SJSA1 (cell line): Measurements from ENCODE around the gene EFNA4. TPM values are rescaled to one million over a fixed set of nuclear protein-coding genes. Genes with fewer than 3 reads are reported as not detected.
"Not testable (repeated sequence)": the region's sequence is repeated elsewhere in the genome, so short reads cannot be mapped to it uniquely, and the experiment has no call there.

Experiments
- DNase-seq, 2 experiments: peaks; one replicate each; pipeline ENCODE4 v3.0.0-alpha.2; 2015 to 2020; ENCODE audit warnings: low spot score in 2 of 2, low read depth in 1 of 2
- H3K27ac ChIP-seq: fragments of 250-450 bp; sonication (Bioruptor Pico); 2 replicates; pipeline ENCODE4 v1.5.1; 2020; ENCODE audit warnings: mild to moderate bottlenecking, moderate library complexity
- H3K27me3 ChIP-seq: fragments of 250-450 bp; sonication (Bioruptor Pico); replicated peaks from 2 replicates; pipeline ENCODE4 v1.5.1; 2020; ENCODE audit warnings: mild to moderate bottlenecking, moderate library complexity
- H3K36me3 ChIP-seq: fragments of 250-450 bp; sonication (Bioruptor Pico); 2 replicates; pipeline ENCODE4 v1.5.1; 2020; ENCODE audit warnings: mild to moderate bottlenecking
- H3K4me1 ChIP-seq: fragments of 250-450 bp; sonication (Bioruptor Pico); replicated peaks from 2 replicates; pipeline ENCODE4 v1.6.1; 2021; ENCODE audit warnings: mild to moderate bottlenecking
- H3K4me3 ChIP-seq: fragments of 250-450 bp; sonication (Bioruptor Pico); 2 replicates; pipeline ENCODE4 v1.5.1; 2020; ENCODE audit warnings: mild to moderate bottlenecking
- H3K9me3 ChIP-seq: fragments of 250-450 bp; sonication (Bioruptor Pico); replicated peaks from 2 replicates; pipeline ENCODE4 v1.5.1; 2020; ENCODE audit warnings: mild to moderate bottlenecking
- total RNA-seq: library from RNA; depleted of rRNA; stranded (reverse); fragments of >200 nt; shearing (Covaris generic); gene quantifications from 2 replicates; pipeline ENCODE4 v1.2.3, GENCODE V29; 2014; rRNA removed

Gene EFNA4
- total RNA-seq, 1 experiment from 2014 or later, result 4.7 TPM

- no peaks in the 10 kb centered on the region for H3K9me3 ChIP-seq
- H3K36me3 ChIP-seq, result no peaks in the 10 kb centered on the region
- no peak overlapping the region for H3K4me3 ChIP-seq
- H3K27ac ChIP-seq, result no peak overlapping the region
- H3K27me3 ChIP-seq, result no peaks in the 10 kb centered on the region
- DNase-seq, result no peak
- peaks cover 14% of the 10 kb centered on the region for H3K4me1 ChIP-seq
Observed at GRCh38 chr1:155110381-155110780, 46.8 kb downstream of the EFNA4 start.

GRCh38 chr1:155110826-155111225 lies 47.3 kb downstream of the EFNA4 start:
- no peaks in the 10 kb centered on the region for H3K27me3 ChIP-seq
- H3K36me3 ChIP-seq, result no peaks in the 10 kb centered on the region
- no peak overlapping the region for H3K4me3 ChIP-seq
- no peak for DNase-seq
- peaks cover 14% of the 10 kb centered on the region for H3K4me1 ChIP-seq
- no peak overlapping the region for H3K27ac ChIP-seq
- H3K9me3 ChIP-seq, result no peaks in the 10 kb centered on the region

GRCh38 chr1:155113450-155113980 lies 50.0 kb downstream of the EFNA4 start:
- no peak overlapping the region for H3K27ac ChIP-seq
- no peak overlapping the region for H3K4me3 ChIP-seq
- no peaks in the 10 kb centered on the region for H3K9me3 ChIP-seq
- H3K4me1 ChIP-seq, result peaks cover 14% of the 10 kb centered on the region
- no peak for DNase-seq
- H3K36me3 ChIP-seq, result no peaks in the 10 kb centered on the region
- no peaks in the 10 kb centered on the region for H3K27me3 ChIP-seq

- Histone ChIP-seq H3K4me3 (no peak overlapping the region), H3K27me3 (0 out of 2 replicates have a peak, but pooled peaks cover 11% of the 10 kb centered on the region), H3K9me3 (no peaks in the 10 kb centered on the region), H3K27ac (no peak overlapping the region), H3K4me1 (peaks cover 7% of the 10 kb centered on the region), H3K36me3 (no peaks in the 10 kb centered on the region)
- DNase-seq, result no peak
Observed at GRCh38 chr1:155116113-155116764, 52.7 kb downstream of the EFNA4 start.

- 0 out of 2 replicates have a peak, but pooled peaks cover 11% of the 10 kb centered on the region for H3K27me3 ChIP-seq
- H3K9me3 ChIP-seq, result no peaks in the 10 kb centered on the region
- no peaks in the 10 kb centered on the region for H3K36me3 ChIP-seq
- no peak overlapping the region for H3K4me3 ChIP-seq
- H3K4me1 ChIP-seq, result no peaks in the 10 kb centered on the region
- DNase-seq, result no peak
- no peak overlapping the region for H3K27ac ChIP-seq
Observed at GRCh38 chr1:155117610-155118009, 54.1 kb downstream of the EFNA4 start.

- 0 out of 2 replicates have a peak, but pooled peaks cover 11% of the 10 kb centered on the region for H3K27me3 ChIP-seq
- not testable (repeated sequence) for DNase-seq, H3K9me3 ChIP-seq, H3K4me3 ChIP-seq, H3K27ac ChIP-seq, H3K36me3 ChIP-seq, H3K4me1 ChIP-seq
Observed at GRCh38 chr1:155118090-155118489, 54.5 kb downstream of the EFNA4 start.

Other genes starting within 250 kb of the EFNA4 start
- gene KCNN3, start 193.5 kb upstream of the EFNA4 start, total RNA-seq, result not detected in 2 replicates
- 0.41 and 4.7 TPM in 2 replicates for gene PMVK, start 127.0 kb upstream of the EFNA4 start, total RNA-seq
- gene PBXIP1, start 107.6 kb upstream of the EFNA4 start, total RNA-seq, result 25.2 and 30.2 TPM in 2 replicates
- 18.0 and 20.0 TPM in 2 replicates for gene PYGO2, start 102.0 kb upstream of the EFNA4 start, total RNA-seq
- gene SHC1, start 93.0 kb upstream of the EFNA4 start, total RNA-seq, result 101 and 155 TPM in 2 replicates
- gene CKS1B, start 89.1 kb upstream of the EFNA4 start, total RNA-seq, result 290 and 338 TPM in 2 replicates
- 15.4 and 23.7 TPM in 2 replicates for gene FLAD1, start 80.4 kb upstream of the EFNA4 start, total RNA-seq
- not detected in 2 replicates for gene LENEP, start 70.2 kb upstream of the EFNA4 start, total RNA-seq
- 15.3 and 24.5 TPM in 2 replicates for gene ZBTB7B, start 60.9 kb upstream of the EFNA4 start, total RNA-seq
- gene DCST2, start 30.0 kb upstream of the EFNA4 start, total RNA-seq, result not detected in 2 replicates
- not detected in 2 replicates for gene DCST1, start 29.9 kb upstream of the EFNA4 start, total RNA-seq
- 27.0 and 32.0 TPM in 2 replicates for gene ADAM15, start 12.4 kb upstream of the EFNA4 start, total RNA-seq
- gene EFNA3, start 15.1 kb downstream of the EFNA4 start, total RNA-seq, result 0.21 and 0.85 TPM in 2 replicates
- gene EFNA1, start 64.1 kb downstream of the EFNA4 start, total RNA-seq, result 0.89 and 0.91 TPM in 2 replicates
- 9.9 and 23.4 TPM in 2 replicates for gene SLC50A1, start 72.1 kb downstream of the EFNA4 start, total RNA-seq
- gene DPM3, start 76.8 kb downstream of the EFNA4 start, total RNA-seq, result 40.7 and 76.6 TPM in 2 replicates
- gene KRTCAP2, start 109.6 kb downstream of the EFNA4 start, total RNA-seq, result 61.7 and 94.8 TPM in 2 replicates
- 0.21 and 1.1 TPM in 2 replicates for gene TRIM46, start 110.1 kb downstream of the EFNA4 start, total RNA-seq
- gene THBS3, start 144.2 kb downstream of the EFNA4 start, total RNA-seq, result 3.2 and 5.4 TPM in 2 replicates
- gene MTX1, start 145.0 kb downstream of the EFNA4 start, total RNA-seq, result 69.7 and 86.0 TPM in 2 replicates
- 3.7 and 11.9 TPM in 2 replicates for gene ENTREP3, start 191.7 kb downstream of the EFNA4 start, total RNA-seq
- gene SCAMP3, start 198.6 kb downstream of the EFNA4 start, total RNA-seq, result 54.6 and 55.9 TPM in 2 replicates
- gene CLK2, start 209.8 kb downstream of the EFNA4 start, total RNA-seq, result 13.0 and 13.7 TPM in 2 replicates
- gene HCN3, start 213.7 kb downstream of the EFNA4 start, total RNA-seq, result 0.97 and 2.5 TPM in 2 replicates
- not detected in 2 replicates for gene PKLR, start 237.7 kb downstream of the EFNA4 start, total RNA-seq
- 205 and 232 TPM in 2 replicates for gene FDPS, start 245.1 kb downstream of the EFNA4 start, total RNA-seq